GM19467 (cell line): ENCODE measurements around the gene COL15A1.

Source experiments
- ATAC-seq: cut with Tn5 transposase; IDR thresholded peaks from one replicate; pipeline ENCODE4 v1.9.1; 2021; ENCODE audit warnings: mild to moderate bottlenecking, moderate library complexity; ENCODE audit not compliant: unreplicated experiment

The COL15A1 gene

DNA sequence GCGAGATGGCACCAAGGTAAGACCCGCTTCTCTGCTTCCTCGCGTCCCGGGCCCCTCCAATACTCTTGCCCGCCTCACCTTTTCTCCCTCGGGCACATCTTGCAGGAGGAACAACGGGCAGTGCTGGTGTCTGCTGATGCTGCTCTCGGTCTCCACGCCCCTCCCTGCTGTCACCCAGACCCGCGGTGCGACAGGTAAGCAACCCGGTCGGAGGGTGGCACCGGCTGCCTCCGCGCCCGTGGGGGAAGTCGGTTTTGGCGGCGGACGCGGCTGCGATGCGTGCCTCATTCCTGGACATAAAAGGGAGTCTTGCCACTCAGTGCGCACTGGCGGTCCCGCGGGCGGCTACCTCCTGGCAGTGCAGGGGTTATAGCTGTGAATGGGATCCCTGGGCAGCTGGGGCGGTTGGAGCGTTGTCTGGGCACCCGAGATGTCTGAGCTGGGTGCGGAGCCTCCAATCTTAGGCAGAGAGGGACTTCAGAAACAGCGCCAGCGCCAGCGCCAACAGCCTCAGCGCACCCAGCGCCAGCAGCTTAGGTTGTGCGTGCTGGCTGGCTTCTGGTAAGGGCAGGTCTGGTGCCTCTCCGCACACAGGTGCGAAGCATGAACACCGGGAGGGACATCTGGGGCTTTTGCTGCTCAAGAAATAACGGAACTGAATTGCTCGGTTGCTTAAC is 488 bp downstream of the COL15A1 start:
- no peak for ATAC-seq

DNA sequence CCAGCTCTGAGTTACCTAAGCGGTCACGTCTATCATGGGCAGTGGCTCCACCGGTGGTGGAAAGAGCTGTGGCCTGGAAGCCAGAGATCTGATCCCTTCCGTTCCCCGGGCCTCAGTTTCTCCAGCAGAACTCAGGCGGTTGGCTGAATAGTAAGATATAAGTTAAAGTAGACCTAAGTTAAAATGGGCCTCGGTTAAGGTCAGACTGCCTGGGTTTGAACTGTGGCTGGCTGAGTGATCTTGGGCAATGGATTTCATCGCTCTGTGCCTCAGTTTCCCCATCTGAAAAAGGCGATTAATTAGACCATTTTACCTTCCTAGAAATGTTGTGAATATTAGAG is 997 bp downstream of the COL15A1 start:
- ATAC-seq, result no peak

DNA sequence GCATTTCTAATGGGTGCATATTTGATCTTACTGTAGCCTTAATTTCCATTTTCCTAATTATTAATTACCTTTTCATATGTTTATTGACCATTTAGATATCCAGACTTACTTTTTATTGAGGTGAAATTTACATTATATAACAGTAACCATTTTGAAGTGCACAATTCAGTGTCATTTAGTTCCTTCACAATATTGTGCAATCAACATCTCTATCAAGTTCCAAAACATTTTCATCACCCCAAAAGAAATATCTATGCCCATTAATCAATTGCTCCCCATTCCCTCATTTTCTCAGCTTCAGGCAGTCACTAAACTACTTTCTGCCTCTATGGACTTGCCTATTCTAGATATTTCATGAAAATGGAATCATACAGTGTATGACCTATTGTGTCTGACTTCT is 5.9 kb downstream of the COL15A1 start:
- ATAC-seq, result no peak

DNA sequence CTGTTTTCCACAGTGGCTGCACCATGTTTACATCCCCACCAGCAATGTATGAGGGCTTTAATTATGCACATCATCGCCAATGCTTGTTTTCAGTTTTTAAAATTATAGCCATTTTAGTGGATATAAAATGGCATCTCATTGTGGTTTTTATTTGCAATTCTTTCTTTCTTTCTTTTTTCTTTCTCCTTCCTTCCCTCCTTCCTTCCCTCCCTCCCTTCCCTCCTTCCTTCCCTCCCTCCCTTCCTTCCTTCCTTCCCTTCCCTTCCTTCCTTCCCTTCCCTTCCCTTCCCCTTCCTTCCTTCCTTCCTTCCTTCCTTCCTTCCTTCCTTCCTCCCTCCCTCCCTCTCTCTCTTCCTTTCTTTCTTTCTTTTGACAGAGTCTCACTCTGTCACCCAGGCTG is 6.6 kb downstream of the COL15A1 start:
- ATAC-seq, result no peak

DNA sequence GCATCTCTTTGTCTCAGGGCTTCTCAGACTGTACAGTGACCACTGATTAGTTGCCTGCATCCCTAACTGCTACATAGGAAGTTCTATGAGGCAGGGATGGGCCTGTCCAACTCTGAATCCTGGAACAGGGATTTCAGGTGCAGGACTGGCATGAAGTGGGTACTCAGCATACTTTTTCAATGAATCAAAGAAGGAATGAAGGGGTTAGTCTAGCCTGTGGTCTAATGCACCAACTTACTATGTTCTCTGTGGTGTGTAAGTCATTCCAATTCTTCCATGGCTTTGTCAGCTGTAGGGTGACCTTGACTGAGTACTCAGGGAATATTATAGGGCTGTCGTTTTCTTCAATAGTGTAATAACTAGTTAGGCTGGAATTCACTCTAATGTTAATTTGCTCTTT is 8.3 kb downstream of the COL15A1 start:
- ATAC-seq, result no peak

DNA sequence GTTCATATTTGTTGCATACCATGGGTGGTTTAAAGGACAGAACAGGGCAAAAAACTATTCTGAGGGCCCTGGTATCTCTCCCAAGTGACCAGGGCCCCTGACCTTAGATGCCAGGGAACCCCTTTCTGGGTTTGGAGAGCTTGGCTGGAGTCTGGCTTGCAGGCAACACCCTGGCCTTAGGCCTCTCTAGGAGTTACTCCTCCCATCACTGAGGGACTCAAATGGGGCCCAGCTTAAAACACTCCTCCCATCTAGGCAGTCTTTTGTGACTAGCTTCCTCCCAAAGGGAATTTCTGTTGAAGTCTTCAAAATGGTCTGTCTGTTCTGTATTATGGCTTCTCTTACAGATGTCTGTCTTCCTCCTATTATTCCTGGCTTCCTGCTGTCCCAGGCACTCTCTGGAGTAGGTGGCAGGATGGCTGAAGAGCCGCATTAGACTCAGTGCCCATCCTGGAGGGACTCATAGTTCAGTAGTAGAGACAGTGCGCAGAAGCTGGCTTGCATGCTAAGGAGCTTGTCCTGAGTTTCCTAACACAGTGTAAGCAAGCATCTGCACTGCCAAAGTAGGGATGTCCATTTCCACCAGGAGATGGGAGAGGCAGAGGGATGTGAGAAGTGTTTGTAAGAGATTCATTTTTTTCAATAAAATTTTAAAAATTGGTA is 10.0 kb downstream of the COL15A1 start:
- ATAC-seq, result no peak

DNA sequence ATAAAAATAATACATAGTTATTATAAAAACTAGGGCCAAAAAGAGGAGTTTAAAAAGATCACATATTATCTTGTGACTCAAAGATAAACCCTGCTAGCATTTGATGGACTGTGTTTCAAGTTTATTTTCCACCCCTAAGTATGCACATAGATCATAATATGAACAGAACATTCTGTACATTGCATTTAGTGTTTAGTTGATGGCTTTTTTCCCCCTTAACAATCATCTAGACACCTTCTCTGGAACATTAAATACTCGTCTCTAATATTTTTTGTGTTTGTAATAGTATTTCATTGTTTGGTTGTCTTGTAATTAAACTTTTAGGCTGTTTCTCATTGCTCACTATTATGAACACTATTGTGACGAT is 10.5 kb downstream of the COL15A1 start:
- no peak for ATAC-seq

DNA sequence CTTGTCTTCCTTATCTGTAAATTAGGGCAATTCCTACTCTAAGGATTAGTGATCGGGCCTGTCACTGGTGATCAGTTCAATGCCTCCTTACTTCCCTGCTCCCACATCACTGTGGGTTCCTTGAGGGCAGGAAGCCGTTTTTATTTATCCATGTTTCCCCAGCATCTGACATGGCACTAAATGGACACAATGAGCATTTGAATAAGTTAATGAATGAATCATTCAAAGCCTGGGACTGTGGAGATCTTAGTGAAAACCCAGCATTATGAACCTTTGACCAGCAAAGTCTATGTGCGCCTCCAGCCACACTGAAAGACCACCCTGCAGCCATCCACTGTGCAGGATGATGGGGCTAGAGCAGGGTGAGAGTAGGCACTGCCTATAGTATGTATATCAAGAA is 11.6 kb downstream of the COL15A1 start:
- no peak for ATAC-seq

DNA sequence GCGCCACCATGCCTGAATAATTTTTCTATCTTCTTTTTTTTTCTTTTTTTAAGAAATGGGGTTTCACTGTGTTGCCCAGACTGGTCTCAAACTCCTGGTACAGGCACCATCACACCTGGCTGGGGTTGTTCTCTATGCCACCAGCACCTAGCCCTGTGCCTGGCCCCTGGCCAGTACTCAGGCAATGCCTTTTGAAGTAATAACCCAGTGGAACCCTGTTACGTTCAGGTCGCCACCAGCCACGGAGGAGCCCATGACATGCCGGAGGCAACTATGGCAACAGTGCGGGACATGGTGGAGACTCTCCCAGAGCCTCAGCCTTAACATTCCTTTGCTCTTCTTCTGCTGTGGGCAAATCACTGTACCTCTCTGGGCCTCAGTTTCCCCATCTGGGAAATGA is 14.1 kb downstream of the COL15A1 start:
- no peak for ATAC-seq

DNA sequence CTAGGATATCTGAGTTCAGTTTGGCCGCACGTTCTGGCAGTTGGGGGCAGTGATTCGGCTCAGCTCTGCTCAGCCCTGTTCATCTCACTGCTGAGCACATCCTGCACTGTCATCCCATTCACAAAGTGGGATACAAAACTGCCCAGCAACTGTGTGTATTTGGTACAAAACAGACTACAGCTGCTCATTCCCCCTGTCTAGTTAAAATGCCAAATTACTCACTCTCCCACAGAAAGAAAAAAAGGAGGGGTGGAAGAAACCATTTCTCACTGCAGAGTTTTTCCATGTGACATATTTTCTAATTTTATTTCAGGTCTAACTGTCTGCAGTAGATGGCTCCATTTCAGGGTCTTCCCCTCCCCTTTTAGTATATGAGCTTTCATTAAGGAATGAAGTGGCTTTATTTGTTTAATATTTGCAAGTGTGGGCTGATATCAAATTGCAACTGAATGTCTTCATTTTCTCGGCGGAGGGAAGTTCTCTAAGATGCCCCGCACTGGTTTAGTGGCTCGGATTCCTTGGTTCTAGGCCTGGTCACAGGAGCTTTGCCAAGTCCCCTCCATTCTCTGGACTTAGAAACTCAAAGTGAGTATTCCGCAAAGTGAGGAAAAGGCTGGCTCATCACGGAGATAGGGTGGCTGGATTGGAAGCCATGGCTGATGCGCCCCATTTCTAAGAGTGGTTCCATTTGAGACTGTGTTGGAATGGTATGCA is 14.7 kb downstream of the COL15A1 start:
- no peak for ATAC-seq

DNA sequence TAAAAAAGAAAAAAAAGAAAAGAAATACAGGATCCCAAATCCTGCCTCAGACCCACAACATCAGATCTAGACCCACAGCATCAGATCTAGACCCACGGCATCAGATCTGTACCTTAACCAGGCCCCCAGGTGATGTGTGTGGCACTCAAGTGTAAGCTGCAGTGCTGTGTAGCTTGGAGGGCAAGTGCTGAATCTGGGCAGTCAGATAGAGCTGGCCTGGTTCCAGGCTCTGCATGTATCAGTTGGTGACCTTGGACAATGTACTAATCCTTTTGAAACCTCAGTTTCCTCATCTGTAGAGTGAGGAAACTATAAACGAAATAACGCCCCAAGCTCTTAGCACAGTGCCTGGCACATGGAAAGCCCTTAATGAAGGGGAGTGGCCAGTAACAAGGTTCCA is 16.7 kb downstream of the COL15A1 start:
- no peak for ATAC-seq

DNA sequence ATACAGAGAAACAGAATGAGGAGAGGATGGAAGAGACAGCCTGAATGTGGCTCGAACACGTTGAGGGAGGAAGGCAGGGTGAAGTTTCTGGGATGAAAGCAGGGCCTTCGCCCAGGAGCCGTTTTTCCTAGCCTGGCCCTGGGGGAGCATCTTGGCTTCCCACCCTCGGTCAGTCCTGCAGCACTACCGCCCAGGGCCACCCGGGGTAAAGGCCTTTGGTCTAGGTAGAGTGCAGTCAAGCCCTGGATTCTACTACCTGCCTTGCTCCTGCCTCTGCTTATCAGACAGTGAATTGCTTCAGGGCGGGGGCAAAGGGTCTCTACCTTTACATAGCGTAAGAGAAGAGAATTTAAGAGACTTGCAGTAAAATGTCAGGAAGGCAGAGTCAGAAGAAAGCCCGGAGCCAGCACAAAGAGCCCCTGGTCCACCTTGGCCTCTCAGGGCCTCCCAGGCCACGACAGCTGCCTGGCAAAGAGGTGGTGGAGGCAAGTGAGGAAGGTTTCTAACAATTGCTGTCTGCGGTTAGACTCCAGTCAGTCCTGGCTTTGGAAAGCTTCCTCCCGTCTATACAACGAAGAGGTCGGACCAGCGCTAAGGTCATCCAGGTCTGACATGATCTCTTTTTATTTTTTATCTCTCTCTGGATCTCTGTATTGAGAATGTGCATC is 17.9 kb downstream of the COL15A1 start:
- ATAC-seq, result no peak

DNA sequence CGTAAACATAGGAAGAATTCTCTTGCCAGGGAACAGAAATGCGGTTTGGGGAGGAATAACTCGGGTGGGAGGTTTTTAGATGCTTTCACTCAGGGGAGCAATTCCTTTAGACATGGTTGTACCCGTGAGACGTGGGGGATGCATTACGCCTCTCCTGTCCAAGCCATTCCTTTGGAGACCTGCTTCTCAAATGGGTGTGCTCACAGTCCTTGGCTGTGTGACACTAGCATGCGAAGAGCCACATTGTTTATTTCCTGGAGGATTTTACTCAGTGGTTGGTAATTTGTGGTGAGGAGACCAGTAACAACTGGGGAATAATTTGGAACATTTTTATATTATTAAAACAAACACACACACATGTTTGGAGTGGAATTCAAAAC is 18.5 kb downstream of the COL15A1 start:
- ATAC-seq, result no peak

DNA sequence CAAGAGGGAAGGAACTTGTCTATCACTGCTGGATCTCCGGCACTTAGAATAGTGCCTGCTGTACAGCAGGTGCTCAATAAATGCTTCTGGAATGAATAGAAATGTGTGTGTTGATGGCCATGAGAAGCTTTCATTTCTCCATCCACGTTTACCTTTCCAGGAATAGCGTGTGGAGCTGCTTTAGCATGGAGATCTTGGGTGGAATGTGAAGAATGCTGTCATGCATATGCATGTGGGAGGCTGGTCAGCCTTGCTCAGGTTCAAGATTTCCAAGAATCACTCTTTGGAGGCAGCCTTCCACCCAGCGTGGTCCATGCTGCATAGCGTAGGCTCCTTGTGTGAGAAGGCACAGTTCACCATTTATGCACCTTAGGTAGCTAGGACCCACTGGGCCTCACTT is 19.2 kb downstream of the COL15A1 start:
- ATAC-seq, result no peak

DNA sequence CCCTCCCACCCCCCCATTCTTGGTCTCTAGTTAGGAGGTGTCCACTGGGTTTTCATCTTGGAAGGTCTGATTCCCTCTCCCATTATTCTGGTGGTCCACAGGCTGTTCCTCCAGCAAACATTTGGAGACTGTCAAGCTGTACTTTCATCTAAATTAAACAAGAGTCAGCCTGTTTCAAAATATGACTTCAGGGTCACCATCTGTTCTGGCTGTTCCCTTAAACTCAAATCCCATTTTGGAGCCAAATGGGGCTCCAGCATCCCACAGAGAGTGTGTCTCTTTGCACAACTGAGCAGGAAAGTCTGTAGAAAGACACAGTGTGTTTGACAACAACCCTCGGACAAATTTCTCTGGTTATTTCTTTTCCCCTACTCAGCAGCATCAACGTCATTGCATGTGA is 20.5 kb downstream of the COL15A1 start:
- no peak for ATAC-seq

DNA sequence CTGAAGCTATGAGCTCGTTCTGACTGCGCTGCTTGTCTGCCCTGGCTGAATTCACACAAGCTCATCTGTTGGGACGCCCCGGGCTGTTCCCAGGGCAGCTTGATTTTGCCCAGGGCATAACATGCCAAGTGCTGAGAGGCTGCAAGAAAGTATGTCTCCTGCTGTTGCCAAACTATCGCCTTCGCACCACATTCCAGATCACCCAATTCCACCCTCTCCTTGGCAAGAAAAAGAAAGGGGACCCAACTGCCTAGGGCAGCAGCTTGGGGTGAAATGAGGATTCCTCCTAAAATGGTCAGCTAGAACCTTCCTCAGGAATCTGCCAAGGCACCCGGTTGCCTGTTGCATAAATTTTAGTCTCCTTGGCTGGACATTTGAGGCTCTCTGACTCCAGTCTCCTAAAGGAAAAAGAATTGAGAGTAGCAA is 21.2 kb downstream of the COL15A1 start:
- no peak for ATAC-seq

DNA sequence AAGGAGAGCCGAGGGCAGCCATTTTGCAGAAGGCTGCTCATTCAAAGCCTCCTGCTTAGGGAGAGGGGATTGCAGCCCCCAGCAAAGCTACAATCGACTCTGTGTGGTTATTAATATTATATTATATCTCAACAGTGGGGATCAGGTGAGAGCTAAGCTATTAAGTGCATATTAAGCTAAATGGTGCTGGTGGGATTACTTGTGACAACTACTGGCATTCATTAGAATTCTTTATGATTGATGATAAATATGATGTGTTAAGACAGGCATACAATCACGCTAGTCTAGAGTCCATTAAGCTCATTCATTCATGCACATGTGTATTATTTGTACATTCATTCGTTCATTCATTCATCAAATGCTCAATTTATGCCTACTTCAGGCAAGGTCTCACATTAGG is 23.0 kb downstream of the COL15A1 start:
- no peak for ATAC-seq

DNA sequence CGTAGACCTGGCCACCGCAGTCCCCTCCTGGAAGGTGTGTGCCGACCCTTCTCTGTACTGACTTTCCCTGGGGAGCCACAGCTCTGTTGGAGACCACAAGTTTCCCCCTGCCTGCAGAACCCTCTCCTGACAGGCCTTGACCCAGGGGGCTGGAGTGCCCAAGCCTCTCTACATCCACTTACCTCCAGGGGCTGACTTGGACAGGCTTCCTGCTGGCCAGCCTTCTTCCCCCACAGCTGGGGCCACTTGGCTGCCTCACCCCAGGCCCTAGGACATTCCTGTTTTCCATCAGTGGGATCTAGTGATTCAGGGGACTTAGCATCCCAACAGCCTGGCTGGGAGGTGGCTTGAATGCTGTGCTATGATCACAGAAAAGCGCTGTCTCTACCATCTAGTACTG is 23.6 kb downstream of the COL15A1 start:
- no peak for ATAC-seq

DNA sequence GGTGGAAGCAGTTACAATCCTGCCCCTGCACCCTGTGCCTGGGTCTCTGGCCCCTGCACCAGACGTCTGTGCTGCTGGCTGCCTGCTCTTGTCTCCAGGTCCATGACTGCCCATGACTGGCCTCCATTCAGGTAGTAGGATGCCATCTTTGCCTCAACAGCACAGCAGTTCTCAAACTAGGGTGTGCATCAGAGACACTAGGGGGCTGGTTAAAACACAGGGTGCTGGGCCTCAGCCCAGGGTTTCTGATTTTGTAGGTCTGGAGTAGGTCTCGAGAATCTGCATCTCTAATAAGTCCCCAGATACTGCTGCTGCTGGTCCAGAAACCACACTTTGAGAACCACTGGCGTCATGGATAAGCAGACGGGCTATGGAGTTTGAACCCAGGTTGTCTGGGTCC is 24.0 kb downstream of the COL15A1 start:
- no peak for ATAC-seq

DNA sequence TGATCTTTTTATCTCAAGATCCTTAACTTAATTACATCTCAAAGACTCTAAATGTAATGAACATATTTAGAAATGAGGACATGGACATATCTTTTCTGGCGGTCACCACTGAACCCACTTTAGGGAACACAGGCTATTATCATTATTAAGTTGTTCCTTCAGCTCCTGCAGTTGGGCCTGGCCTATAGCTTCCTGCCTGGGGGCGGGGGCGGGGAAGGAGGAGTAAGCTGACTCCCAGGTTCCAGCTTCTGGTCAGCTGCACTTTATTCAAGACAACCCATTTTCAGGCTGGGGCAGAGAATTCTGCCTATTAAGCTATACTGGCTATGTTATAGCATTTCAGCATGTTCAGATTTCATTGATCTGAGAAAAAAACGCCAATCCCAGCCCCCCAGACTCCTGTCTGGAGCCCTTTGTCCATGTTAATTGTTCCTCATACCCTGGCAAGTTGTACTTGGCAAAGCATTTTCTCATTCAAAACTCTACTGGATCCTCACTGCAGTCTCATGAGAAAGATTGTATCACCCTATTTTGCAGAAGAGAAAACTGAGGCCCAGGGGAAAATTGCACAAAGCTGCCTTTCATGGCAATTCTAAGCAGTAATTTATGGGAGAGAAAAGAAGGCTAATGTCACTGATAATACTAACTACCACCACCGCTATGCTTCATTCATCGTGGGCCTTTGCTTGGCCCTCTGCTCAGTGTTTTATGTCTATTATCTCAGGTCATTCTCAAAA is 25.1 kb downstream of the COL15A1 start:
- no peak for ATAC-seq

DNA sequence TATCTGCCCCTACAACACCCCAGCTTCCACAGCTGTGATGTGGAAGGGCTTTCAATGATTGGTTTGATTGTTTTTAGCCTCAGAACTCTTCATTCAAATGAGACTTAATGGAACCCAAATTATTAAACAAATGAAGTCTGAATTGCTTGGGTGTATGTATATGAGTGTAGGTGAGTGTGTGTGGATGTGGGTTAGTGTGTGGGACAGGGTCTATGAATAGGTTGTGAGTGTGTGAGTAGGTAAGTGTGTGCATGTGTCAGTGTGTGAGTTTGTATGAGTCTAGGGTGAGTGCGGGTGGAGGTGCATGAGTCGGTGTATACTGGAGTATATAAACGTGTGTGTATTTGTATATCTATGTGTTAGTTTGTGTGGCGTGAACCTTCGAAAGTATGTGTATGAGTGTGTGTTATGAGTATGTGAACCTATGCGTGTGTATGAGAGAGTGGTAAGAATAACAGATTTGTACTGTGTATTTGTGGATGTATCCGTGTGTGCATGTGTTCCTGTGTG is 26.9 kb downstream of the COL15A1 start:
- ATAC-seq, result no peak
